Ishikawa (cell line): ENCODE measurements around the gene TNRC6B.

Experiments used
- CEBPB ChIP-seq: IDR thresholded peaks from 2 replicates; pipeline ENCODE4 v1.6.1; 2012
- CREB1 ChIP-seq: IDR thresholded peaks from 2 replicates; pipeline ENCODE4 v1.6.1; 2012; ENCODE audit warnings: low read depth
- EP300 ChIP-seq: IDR thresholded peaks from 2 replicates; pipeline ENCODE4 v1.6.1; 2012; ENCODE audit warnings: borderline replicate concordance
- FOXM1 ChIP-seq: IDR thresholded peaks from 2 replicates; pipeline ENCODE4 v1.6.1; 2012; ENCODE audit warnings: low read depth, borderline replicate concordance
- NFIC ChIP-seq: IDR thresholded peaks from 2 replicates; pipeline ENCODE4 v1.6.1; 2012
- TAF1 ChIP-seq: IDR thresholded peaks from 2 replicates; pipeline ENCODE4 v1.6.1; 2012; ENCODE audit warnings: low read depth, mild to moderate bottlenecking
- TEAD4 ChIP-seq: IDR thresholded peaks from 2 replicates; pipeline ENCODE4 v1.6.1; 2012
- YY1 ChIP-seq: IDR thresholded peaks from 2 replicates; pipeline ENCODE4 v1.6.1; 2012; ENCODE audit warnings: low read depth
- ZBTB7A ChIP-seq: IDR thresholded peaks from 2 replicates; pipeline ENCODE4 v1.6.1; 2012; ENCODE audit warnings: low read depth
- TF ChIP-seq, protein P1 (sequence below): IDR thresholded peaks from 2 replicates; pipeline ENCODE4 v1.6.1; 2012
- TF ChIP-seq, protein P2 (sequence below): IDR thresholded peaks from 2 replicates; pipeline ENCODE4 v1.6.1; 2012; ENCODE audit warnings: low read depth, mild to moderate bottlenecking

- TF ChIP-seq ZBTB7A (no peak), EP300 (no peak), CREB1 (no peak), TAF1 (no peak), NFIC (no peak), CEBPB (no peak), YY1 (no peak), FOXM1 (no peak), TEAD4 (no peak)
- TF ChIP-seq, protein P1, sequence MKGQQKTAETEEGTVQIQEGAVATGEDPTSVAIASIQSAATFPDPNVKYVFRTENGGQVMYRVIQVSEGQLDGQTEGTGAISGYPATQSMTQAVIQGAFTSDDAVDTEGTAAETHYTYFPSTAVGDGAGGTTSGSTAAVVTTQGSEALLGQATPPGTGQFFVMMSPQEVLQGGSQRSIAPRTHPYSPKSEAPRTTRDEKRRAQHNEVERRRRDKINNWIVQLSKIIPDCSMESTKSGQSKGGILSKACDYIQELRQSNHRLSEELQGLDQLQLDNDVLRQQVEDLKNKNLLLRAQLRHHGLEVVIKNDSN: no peak
- TF ChIP-seq, protein P2, sequence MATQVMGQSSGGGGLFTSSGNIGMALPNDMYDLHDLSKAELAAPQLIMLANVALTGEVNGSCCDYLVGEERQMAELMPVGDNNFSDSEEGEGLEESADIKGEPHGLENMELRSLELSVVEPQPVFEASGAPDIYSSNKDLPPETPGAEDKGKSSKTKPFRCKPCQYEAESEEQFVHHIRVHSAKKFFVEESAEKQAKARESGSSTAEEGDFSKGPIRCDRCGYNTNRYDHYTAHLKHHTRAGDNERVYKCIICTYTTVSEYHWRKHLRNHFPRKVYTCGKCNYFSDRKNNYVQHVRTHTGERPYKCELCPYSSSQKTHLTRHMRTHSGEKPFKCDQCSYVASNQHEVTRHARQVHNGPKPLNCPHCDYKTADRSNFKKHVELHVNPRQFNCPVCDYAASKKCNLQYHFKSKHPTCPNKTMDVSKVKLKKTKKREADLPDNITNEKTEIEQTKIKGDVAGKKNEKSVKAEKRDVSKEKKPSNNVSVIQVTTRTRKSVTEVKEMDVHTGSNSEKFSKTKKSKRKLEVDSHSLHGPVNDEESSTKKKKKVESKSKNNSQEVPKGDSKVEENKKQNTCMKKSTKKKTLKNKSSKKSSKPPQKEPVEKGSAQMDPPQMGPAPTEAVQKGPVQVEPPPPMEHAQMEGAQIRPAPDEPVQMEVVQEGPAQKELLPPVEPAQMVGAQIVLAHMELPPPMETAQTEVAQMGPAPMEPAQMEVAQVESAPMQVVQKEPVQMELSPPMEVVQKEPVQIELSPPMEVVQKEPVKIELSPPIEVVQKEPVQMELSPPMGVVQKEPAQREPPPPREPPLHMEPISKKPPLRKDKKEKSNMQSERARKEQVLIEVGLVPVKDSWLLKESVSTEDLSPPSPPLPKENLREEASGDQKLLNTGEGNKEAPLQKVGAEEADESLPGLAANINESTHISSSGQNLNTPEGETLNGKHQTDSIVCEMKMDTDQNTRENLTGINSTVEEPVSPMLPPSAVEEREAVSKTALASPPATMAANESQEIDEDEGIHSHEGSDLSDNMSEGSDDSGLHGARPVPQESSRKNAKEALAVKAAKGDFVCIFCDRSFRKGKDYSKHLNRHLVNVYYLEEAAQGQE: no peak
These were observed 80.3 kb downstream of the TNRC6B start for GRCh38 chr22:40258017-40258416.
